DMS153 (cell line): ENCODE measurements around the gene CIB1.

Experiments used
- DNase-seq: peaks from one replicate; lab custom pipeline; 2025; lab: John Stamatoyannopoulos, UW

CIB1 gene

GRCh38 chr15:90214553-90215196, 19.1 kb downstream of the CIB1 start:
- no peak for DNase-seq

GRCh38 chr15:90213818-90214204, 19.9 kb downstream of the CIB1 start:
- DNase-seq, result no peak

- DNase-seq, result no peak
Observed at GRCh38 chr15:90213122-90213817, 20.5 kb downstream of the CIB1 start.

- no peak for DNase-seq
Observed at GRCh38 chr15:90212221-90213098, 21.3 kb downstream of the CIB1 start.

- DNase-seq, result no peak
Observed at GRCh38 chr15:90211440-90212143, 22.1 kb downstream of the CIB1 start.

GRCh38 chr15:90211009-90211408, 22.7 kb downstream of the CIB1 start:
- DNase-seq, result no peak

GRCh38 chr15:90210593-90210992, 23.1 kb downstream of the CIB1 start:
- no peak for DNase-seq

GRCh38 chr15:90209591-90209990, 24.1 kb downstream of the CIB1 start:
- no peak for DNase-seq

GRCh38 chr15:90208356-90208755, 25.4 kb downstream of the CIB1 start:
- no peak for DNase-seq

- no peak for DNase-seq
Observed at GRCh38 chr15:90207252-90207651, 26.5 kb downstream of the CIB1 start.

- no peak for DNase-seq
Observed at GRCh38 chr15:90205886-90206285, 27.9 kb downstream of the CIB1 start.

GRCh38 chr15:90205050-90205848, 28.5 kb downstream of the CIB1 start:
- DNase-seq, result no peak

GRCh38 chr15:90203922-90204321, 29.8 kb downstream of the CIB1 start:
- peak; percentile 49 for DNase-seq

- no peak for DNase-seq
Observed at GRCh38 chr15:90203473-90203872, 30.3 kb downstream of the CIB1 start.

GRCh38 chr15:90202929-90203328, 30.8 kb downstream of the CIB1 start:
- DNase-seq, result no peak

- no peak for DNase-seq
Observed at GRCh38 chr15:90201944-90202375, 31.8 kb downstream of the CIB1 start.

- no peak for DNase-seq
Observed at GRCh38 chr15:90201130-90201943, 32.4 kb downstream of the CIB1 start, which contains the start of gene SEMA4B. TSS of gene SEMA4B (plus strand) at chr15:90201330. CDS start at chr15:90201579, 249 bp downstream.

- no peak for DNase-seq
Observed at GRCh38 chr15:90200534-90201129, 33.1 kb downstream of the CIB1 start.

- DNase-seq, result no peak
Observed at GRCh38 chr15:90194655-90195054, 39.1 kb downstream of the CIB1 start.
